NCI-H1436 treated with DMSO at 0.1 percent for 48 hours (cell line): ENCODE results near the gene CLTA.
"Not testable (repeated sequence)": the region's sequence is repeated elsewhere in the genome, so short reads cannot be mapped to it uniquely, and the experiment has no call there.

Source experiments
- DNase-seq: peaks from one replicate; lab custom pipeline; 2025; lab: John Stamatoyannopoulos, UW

Gene CLTA

DNA sequence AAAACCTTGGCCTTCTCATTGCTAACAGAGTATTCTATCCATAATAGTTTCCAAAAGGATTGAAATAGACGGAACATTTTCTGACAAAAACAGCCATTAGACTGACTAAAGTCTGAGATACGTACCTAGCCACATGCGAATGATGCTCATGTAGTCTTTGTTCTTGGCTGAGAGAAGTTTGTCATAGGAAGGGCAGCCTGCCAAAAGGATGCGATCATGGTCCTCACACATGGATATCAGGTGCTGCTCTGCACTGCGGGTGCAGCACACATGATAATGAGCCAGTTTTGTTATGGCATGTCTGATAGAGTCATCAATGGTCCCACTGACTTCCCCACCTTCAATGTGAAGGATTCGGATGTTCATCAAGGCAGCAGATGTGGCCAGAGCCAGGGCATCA is 55.2 kb downstream of the CLTA start:
- DNase-seq, result no peak

DNA sequence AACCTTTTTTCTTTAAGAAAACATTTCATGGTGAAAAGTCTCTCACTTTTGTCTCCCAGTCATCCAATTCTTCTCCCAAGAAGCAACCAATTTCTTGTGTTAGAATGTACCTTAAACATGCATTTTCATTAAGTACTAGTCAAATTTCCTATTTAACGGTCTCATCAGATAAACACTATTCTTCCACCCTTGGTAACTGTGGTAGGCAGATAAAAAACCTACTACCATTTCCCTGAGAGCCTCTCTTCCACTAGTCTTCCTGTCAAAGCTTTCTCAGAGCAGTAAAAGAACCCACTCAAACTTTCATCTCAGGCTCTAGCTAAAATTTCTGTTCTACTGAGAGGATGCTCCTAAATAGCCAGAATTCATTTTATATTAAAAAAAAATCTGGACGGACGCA is 56.6 kb downstream of the CLTA start:
- DNase-seq, result no peak

DNA sequence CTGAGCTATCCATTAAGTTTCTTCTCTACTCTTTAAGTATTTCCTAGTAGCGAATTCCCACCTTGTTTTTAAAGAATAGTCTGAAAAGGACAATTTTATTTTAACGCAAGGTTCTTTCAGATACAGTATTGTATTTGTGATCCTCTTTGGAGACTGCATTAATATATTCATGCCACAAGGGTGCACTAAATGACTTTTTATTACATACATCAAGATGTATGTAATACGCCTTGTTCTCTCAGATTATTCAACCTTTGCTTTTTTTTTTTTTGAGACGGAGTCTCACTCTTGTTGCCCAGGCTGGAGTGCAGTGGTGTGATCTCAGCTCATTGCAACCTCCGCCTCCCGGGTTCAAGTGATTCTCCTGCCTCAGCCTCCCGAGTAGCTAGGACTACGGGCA is 57.3 kb downstream of the CLTA start:
- not testable (repeated sequence) for DNase-seq

DNA sequence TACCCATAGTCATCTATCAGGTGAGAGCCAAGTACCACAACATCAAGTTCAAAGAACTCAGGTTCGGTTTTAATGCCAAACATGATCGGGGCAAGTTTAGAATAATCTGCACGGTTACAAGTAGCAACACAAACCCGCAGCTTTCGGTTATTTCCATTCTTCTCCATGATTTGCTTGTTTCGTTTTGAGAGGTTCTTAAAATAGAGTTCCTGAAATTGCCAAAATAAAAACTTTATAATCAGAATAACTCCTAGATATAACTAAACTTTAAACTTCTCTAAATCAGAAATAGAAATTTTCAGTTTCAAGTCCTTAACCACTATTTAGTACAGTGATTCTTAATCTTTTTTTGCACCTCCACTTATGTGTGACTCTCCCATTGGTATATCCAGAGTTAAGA is 58.5 kb downstream of the CLTA start:
- no peak for DNase-seq

DNA sequence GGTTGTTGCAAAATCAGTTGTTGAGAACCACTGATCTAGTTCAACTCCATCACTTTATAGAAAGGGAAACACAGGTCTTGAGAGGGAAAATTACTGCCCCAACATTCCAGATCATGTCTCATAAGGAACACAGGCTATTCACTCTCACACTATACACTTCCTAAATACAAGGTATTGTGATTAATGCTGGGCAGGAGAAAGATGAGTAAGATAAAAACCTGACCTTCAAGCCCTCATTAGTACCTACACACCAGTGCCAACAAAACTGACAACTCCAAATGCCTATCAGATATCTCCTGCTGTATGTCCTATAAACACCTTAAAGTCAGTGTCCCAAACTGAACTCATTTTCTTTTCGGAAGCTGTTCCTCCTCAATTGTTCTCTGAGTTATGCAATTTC is 59.4 kb downstream of the CLTA start:
- no peak for DNase-seq

DNA sequence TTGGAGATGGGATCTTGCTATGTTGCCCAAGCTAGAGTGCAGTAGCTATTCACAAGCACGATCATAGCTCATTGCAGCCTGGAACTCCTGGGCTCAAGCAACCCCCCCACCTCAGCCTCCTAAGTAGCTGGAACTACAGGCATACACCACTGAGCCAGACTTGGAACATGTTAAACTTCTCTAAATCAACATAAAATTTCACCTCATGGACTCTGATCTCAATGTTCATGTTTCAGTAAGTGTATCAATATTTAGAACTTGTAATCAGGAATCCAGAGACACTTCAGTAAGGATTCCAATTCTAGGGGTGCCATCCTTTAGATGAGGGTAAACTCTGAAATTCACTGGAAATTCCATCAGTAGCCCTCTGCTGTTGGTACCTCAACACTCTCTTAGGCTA is 60.7 kb downstream of the CLTA start:
- no peak for DNase-seq

DNA sequence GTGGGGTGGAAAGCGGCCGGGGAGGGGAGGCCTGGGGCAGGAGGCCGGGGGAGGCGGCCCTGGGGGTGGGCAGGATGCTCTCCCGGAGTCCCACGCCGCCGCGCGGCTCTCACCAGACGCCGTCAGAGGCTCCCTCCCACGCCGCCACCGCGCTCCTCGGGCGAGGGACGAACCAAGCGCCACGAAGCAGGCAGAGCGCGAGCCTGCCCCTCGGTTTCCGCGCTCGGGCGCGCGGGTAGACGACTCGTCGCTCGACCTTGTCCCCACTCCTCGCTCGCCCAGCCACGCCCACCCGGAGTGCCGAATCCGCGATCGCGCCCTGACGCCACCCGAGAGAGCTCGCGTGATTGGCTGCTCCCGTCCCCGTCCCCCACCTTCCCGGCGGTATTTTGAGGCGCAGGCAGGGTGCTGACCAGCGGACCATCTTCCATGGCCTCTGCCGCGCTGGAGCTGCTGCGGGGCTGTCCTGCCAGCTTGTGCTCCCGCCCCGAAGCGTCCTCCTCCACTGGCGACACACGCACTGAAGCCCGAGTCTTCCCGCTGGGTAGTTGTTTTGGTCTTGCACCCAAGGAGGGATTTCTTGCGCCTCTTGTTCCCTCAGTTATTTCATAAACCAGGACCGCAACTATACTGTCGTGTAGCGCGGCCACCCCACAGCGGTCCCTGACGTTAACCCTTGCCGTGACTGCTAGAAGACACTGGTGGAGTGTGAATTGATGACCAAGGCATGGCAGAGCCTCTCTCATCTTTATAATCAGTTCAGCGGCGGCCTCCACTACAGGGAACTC is 67.7 kb downstream of the CLTA start, which contains the start of gene GNE:
GNE (minus strand) TSS at position 241 of the 788 bp plus-strand sequence. CDS start 9,093 bp downstream, outside the sequence.
- DNase-seq, result peak; percentile 57

DNA sequence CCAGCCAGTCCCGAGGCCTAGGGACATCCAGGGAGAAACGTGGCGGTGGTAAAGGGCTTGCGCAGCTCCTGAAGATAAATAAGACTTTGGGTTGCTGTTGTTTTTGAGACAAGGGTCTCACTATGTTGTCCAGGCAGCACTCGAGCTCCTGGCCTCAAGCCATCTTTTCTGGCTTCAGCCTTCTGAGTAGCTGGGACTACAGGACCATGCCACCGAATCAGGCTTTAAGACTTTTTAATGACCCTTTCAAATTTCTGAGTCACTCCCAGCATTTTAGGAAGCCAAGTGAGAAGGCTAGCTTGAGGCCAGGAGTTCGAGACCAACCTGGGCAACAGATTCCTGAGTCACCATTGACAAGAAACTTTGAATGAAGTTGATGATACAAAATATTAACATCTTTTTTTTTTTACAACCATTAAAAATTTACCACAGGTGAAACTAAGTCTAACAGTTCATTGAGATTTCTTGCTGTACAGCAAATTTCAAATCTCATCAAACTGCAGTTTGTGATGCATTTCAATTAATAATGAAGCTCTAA is 68.3 kb downstream of the CLTA start:
- DNase-seq, result no peak
